T1000 (cell line): ENCODE measurements around the gene TFDP3.

Experiments used
- DNase-seq: peaks from one replicate; lab custom pipeline; 2025; ENCODE audit warnings: mixed read lengths; lab: John Stamatoyannopoulos, UW

The TFDP3 gene

GRCh38 chrX:133185938-133186337 is 32.2 kb downstream of the TFDP3 start:
- no peak for DNase-seq

- no peak for DNase-seq
Observed at GRCh38 chrX:133185119-133185518, 33.0 kb downstream of the TFDP3 start.

GRCh38 chrX:133183806-133184205 is 34.3 kb downstream of the TFDP3 start:
- no peak for DNase-seq

GRCh38 chrX:133179500-133179899 is 38.7 kb downstream of the TFDP3 start:
- no peak for DNase-seq

GRCh38 chrX:133177202-133177601 is 41.0 kb downstream of the TFDP3 start:
- DNase-seq: no peak

- no peak for DNase-seq
Observed at GRCh38 chrX:133175605-133176004, 42.5 kb downstream of the TFDP3 start.

GRCh38 chrX:133175162-133175561 is 43.0 kb downstream of the TFDP3 start:
- no peak for DNase-seq

- no peak for DNase-seq
Observed at GRCh38 chrX:133171962-133172708, 46.0 kb downstream of the TFDP3 start.
